ENCODE results near the gene MLLT3.
A peak's percentile ranks its signal among the peaks of the same experiment; 100 is the strongest.

The MLLT3 gene

DNA sequence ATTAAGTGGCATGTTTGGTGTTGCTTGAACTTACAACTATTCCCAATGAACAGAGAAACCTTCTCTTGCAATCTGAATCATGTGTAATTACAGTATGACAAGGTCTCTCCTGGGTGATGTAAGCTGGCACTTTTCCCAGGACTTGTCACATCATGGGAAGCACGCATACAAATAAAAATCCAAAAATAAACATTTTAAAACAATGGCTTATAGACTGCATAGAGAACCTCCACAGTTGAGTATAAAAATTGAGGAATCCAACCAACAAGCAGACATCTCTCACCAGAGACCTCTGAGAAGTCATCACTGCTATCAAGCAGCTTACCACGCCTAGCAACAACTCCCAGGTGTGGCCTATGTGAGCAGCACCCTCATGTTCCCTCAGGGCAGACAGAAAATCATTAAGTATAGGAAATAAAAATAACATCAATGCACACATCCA is 3.9 kb downstream of the MLLT3 start:
- Histone ChIP-seq H3K27me3 (ENCODE audit: control insufficient read depth in 2 of 2, insufficient read depth in 2 of 2, low read length in 2 of 2) (no peaks in the 10 kb centered on the region), H3K4me3 (ENCODE audit: low read length in 2 of 2) (no peak overlapping the region), H3K27ac (ENCODE audit: low read depth in 2 of 2, low read length in 2 of 2) (peak overlapping the region in 1 of 2 donors; percentile 24), H3K36me3 (ENCODE audit: control insufficient read depth in 2 of 2, insufficient read depth in 2 of 2, low read length in 2 of 2) (no peaks in the 10 kb centered on the region), H3K9ac (ENCODE audit: low read depth in 1 of 2, low read length in 2 of 2) (no peak overlapping the region), H3K9me3 (ENCODE audit: control insufficient read depth in 2 of 2, low read length in 2 of 2) (no peaks in the 10 kb centered on the region), H3K4me1 (ENCODE audit: control insufficient read depth in 2 of 2, insufficient read depth in 2 of 2, low read length in 2 of 2) (peaks cover 6 to 8% of the 10 kb centered on the region in 2 donors)

DNA sequence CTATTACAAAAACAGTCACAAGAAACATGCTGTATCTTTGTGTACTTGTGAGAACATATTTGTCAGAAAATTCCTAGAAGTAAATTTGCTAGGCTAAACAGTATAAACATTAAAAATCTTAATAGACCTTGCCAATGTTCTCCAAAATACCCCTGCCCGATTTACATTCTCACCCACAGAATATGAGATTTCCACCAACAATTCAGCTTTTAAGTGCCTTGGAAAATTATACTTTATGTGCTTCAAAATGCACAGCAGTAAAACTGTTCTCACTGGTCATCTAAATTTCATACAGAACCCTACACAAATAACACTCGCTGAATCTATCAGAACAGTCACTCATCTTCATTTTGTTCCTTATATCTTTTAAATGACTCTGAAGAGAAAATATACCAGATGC is 5.5 kb downstream of the MLLT3 start:
- no peak overlapping the region for H3K9ac ChIP-seq (ENCODE audit: low read depth in 1 of 2, low read length in 2 of 2)
- no peaks in the 10 kb centered on the region for H3K27me3 ChIP-seq (ENCODE audit: control insufficient read depth in 2 of 2, insufficient read depth in 2 of 2, low read length in 2 of 2)
- no peak overlapping the region for H3K27ac ChIP-seq (ENCODE audit: low read depth in 2 of 2, low read length in 2 of 2)
- no peaks in the 10 kb centered on the region for H3K9me3 ChIP-seq (ENCODE audit: control insufficient read depth in 2 of 2, low read length in 2 of 2)
- H3K4me3 ChIP-seq (ENCODE audit: low read length in 2 of 2) = no peak overlapping the region
- no peaks in the 10 kb centered on the region for H3K36me3 ChIP-seq (ENCODE audit: control insufficient read depth in 2 of 2, insufficient read depth in 2 of 2, low read length in 2 of 2)
- H3K4me1 ChIP-seq (ENCODE audit: control insufficient read depth in 2 of 2, insufficient read depth in 2 of 2, low read length in 2 of 2) = peaks cover 10 to 13% of the 10 kb centered on the region in 2 donors

DNA sequence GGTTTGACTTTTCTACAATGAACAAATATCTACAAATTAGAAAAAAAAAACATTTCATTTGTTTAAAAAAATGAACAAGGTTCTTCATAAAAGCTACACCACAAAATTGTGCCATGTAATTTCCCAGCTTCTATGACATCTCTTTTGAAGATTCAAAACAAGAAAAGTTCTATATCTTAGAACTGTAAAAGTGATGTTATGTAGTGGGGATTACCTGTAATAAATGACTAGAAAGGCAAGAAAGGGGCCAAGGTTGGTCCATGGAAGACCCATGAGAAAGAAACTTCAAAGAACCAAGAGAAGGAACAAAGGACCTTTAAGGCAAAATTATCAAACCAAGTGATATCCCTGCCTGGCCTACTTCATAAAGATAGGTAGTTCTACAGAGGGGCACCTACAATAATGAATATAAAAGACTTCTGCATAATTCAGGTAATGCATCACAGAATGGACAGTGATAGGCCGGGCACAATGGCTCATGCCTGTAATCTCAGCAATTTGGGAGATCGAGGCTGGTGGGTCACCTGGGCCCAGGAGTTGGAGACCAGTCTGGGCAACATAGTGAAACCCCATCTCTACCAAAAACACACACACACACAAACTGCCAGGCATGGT is 7.6 kb downstream of the MLLT3 start:
- H3K9me3 ChIP-seq (ENCODE audit: control insufficient read depth in 2 of 2, low read length in 2 of 2) = no peaks in the 10 kb centered on the region
- no peak overlapping the region for H3K9ac ChIP-seq (ENCODE audit: low read depth in 1 of 2, low read length in 2 of 2)
- H3K4me1 ChIP-seq (ENCODE audit: control insufficient read depth in 2 of 2, insufficient read depth in 2 of 2, low read length in 2 of 2) = peaks cover 13 to 14% of the 10 kb centered on the region in 2 donors
- H3K36me3 ChIP-seq (ENCODE audit: control insufficient read depth in 2 of 2, insufficient read depth in 2 of 2, low read length in 2 of 2) = no peaks in the 10 kb centered on the region
- H3K27me3 ChIP-seq (ENCODE audit: control insufficient read depth in 2 of 2, insufficient read depth in 2 of 2, low read length in 2 of 2) = no peaks in the 10 kb centered on the region
- no peak overlapping the region for H3K27ac ChIP-seq (ENCODE audit: low read depth in 2 of 2, low read length in 2 of 2)
- H3K4me3 ChIP-seq (ENCODE audit: low read length in 2 of 2) = no peak overlapping the region

DNA sequence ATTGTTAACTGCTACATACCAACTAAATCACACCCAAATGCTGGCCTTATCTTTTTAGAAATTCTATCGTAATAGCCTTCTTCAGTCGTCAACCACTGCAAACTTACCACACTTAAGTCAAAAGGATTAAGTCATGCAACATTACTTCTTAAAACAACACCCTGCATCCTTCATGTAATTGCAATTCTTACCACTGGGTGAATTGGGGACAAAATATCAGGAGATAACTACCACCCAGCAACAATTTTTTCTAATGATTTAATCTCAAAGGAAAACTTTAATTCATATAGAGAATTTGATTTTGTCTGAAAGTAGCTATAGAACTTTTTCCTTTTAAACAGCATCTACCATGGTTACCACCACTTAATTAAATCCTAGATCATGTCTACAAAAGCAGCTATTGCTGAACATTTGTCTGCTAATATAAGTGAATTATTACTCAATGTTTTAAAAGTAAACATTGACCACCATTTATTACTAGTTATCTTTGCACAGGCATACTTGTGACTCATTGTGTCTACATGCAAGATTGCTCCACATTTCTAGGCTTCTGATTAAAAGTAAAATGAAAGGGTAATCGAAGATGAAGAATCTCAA is 10.5 kb downstream of the MLLT3 start:
- Histone ChIP-seq H3K9me3 (ENCODE audit: control insufficient read depth in 2 of 2, low read length in 2 of 2) (no peaks in the 10 kb centered on the region), H3K4me1 (ENCODE audit: control insufficient read depth in 2 of 2, insufficient read depth in 2 of 2, low read length in 2 of 2) (peaks cover 8 to 9% of the 10 kb centered on the region in 2 donors), H3K27ac (ENCODE audit: low read depth in 2 of 2, low read length in 2 of 2) (no peak overlapping the region), H3K9ac (ENCODE audit: low read depth in 1 of 2, low read length in 2 of 2) (no peak overlapping the region), H3K27me3 (ENCODE audit: control insufficient read depth in 2 of 2, insufficient read depth in 2 of 2, low read length in 2 of 2) (no peaks in the 10 kb centered on the region), H3K4me3 (ENCODE audit: low read length in 2 of 2) (no peak overlapping the region), H3K36me3 (ENCODE audit: control insufficient read depth in 2 of 2, insufficient read depth in 2 of 2, low read length in 2 of 2) (no peaks in the 10 kb centered on the region)

DNA sequence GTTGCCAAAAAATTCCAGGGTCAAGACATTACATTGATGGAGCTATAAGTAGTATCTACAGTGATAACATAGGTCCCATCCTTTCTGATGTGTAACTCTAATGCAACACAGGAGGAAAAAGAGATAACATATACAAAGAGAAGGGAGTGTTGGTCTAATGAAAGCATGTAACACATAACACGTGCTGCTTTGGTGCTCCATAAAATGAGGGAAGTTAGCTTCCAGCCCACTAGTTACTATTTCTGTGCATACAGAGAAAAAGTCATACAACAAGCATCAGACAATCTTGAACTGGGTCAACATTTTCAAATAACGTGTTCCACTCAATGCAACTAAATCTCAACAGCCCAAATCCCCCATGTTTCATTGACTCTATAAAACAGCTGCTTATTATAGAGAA is 11.7 kb downstream of the MLLT3 start:
- Histone ChIP-seq H3K36me3 (ENCODE audit: control insufficient read depth in 2 of 2, insufficient read depth in 2 of 2, low read length in 2 of 2) (no peaks in the 10 kb centered on the region), H3K9me3 (ENCODE audit: control insufficient read depth in 2 of 2, low read length in 2 of 2) (no peaks in the 10 kb centered on the region), H3K9ac (ENCODE audit: low read depth in 1 of 2, low read length in 2 of 2) (no peak overlapping the region), H3K27ac (ENCODE audit: low read depth in 2 of 2, low read length in 2 of 2) (no peak overlapping the region), H3K4me3 (ENCODE audit: low read length in 2 of 2) (no peak overlapping the region), H3K27me3 (ENCODE audit: control insufficient read depth in 2 of 2, insufficient read depth in 2 of 2, low read length in 2 of 2) (no peaks in the 10 kb centered on the region), H3K4me1 (ENCODE audit: control insufficient read depth in 2 of 2, insufficient read depth in 2 of 2, low read length in 2 of 2) (peaks cover 9 to 11% of the 10 kb centered on the region in 2 donors)

DNA sequence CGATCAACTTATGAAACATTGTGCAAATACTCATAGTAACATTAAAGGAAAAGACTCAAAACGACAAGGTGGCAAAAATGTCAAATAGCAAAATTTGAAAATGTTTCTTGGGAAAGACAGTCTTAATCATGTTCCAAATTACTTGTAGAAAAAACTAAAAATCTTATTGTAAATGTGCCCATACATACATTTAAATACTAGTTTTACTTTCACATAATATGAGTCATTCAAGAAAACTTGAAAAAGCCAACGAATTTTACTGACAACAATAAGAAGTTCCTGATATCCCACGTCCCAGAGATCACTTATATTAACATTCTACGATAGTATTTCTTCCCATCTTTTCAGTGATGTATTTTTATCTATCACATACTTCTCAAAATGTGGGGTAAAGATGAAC is 13.7 kb downstream of the MLLT3 start:
- Histone ChIP-seq H3K36me3 (ENCODE audit: control insufficient read depth in 2 of 2, insufficient read depth in 2 of 2, low read length in 2 of 2) (no peaks in the 10 kb centered on the region), H3K4me1 (ENCODE audit: control insufficient read depth in 2 of 2, insufficient read depth in 2 of 2, low read length in 2 of 2) (peaks cover 10 to 11% of the 10 kb centered on the region in 2 donors), H3K27ac (ENCODE audit: low read depth in 2 of 2, low read length in 2 of 2) (no peak overlapping the region), H3K4me3 (ENCODE audit: low read length in 2 of 2) (no peak overlapping the region), H3K9ac (ENCODE audit: low read depth in 1 of 2, low read length in 2 of 2) (no peak overlapping the region), H3K9me3 (ENCODE audit: control insufficient read depth in 2 of 2, low read length in 2 of 2) (no peaks in the 10 kb centered on the region), H3K27me3 (ENCODE audit: control insufficient read depth in 2 of 2, insufficient read depth in 2 of 2, low read length in 2 of 2) (no peaks in the 10 kb centered on the region)

DNA sequence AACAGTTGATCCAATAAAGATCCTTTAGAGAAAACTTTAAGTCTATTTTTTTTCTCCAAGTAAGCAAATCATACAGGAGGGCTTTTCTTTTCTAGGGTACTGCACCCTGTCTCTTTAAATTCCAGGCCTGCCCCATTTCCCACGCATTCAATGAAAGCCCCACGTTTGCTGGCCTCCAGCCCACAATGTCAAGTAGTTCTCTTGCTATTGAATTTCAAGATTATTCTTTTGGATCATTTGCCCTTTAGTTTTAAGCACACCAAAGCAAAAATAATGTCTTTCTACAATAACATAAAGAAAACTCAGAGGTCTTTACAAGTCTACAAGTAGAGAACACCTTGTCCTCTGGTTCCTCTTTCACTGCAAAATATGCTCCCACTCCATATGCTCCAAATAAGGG is 15.6 kb downstream of the MLLT3 start:
- Histone ChIP-seq H3K36me3 (ENCODE audit: control insufficient read depth in 2 of 2, insufficient read depth in 2 of 2, low read length in 2 of 2) (no peaks in the 10 kb centered on the region), H3K9me3 (ENCODE audit: control insufficient read depth in 2 of 2, low read length in 2 of 2) (no peaks in the 10 kb centered on the region), H3K4me1 (ENCODE audit: control insufficient read depth in 2 of 2, insufficient read depth in 2 of 2, low read length in 2 of 2) (peaks cover 10 to 18% of the 10 kb centered on the region in 2 donors), H3K4me3 (ENCODE audit: low read length in 2 of 2) (no peak overlapping the region), H3K27ac (ENCODE audit: low read depth in 2 of 2, low read length in 2 of 2) (no peak overlapping the region), H3K27me3 (ENCODE audit: control insufficient read depth in 2 of 2, insufficient read depth in 2 of 2, low read length in 2 of 2) (no peaks in the 10 kb centered on the region), H3K9ac (ENCODE audit: low read depth in 1 of 2, low read length in 2 of 2) (no peak overlapping the region)

DNA sequence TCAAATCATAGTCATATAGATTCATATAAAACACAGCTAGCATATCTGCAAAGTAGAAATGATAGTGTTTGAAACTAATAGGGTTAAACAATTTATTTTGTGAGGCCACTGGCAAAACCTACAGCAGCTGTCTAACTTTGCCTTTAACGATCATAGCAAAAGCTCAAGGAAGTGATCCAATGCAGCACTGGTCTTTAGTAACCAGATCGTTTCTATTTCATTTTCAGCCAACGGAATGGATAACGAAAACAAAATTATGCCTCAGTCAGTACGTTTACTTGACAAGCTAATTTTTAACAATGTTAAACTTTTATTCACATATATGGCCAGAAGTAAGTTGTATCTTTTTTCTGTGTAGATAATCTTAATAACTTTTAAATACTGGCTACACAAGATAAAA is 17.7 kb downstream of the MLLT3 start:
- Histone ChIP-seq H3K9me3 (ENCODE audit: control insufficient read depth in 2 of 2, low read length in 2 of 2) (no peaks in the 10 kb centered on the region), H3K27me3 (ENCODE audit: control insufficient read depth in 2 of 2, insufficient read depth in 2 of 2, low read length in 2 of 2) (no peaks in the 10 kb centered on the region), H3K27ac (ENCODE audit: low read depth in 2 of 2, low read length in 2 of 2) (peak overlapping the region in 1 of 2 donors; percentile 26), H3K4me1 (ENCODE audit: control insufficient read depth in 2 of 2, insufficient read depth in 2 of 2, low read length in 2 of 2) (peaks cover 10 to 16% of the 10 kb centered on the region in 2 donors), H3K4me3 (ENCODE audit: low read length in 2 of 2) (peak overlapping the region; percentile 19 to 41), H3K36me3 (ENCODE audit: control insufficient read depth in 2 of 2, insufficient read depth in 2 of 2, low read length in 2 of 2) (no peaks in the 10 kb centered on the region), H3K9ac (ENCODE audit: low read depth in 1 of 2, low read length in 2 of 2) (peak overlapping the region in 1 of 2 donors; percentile 45)

DNA sequence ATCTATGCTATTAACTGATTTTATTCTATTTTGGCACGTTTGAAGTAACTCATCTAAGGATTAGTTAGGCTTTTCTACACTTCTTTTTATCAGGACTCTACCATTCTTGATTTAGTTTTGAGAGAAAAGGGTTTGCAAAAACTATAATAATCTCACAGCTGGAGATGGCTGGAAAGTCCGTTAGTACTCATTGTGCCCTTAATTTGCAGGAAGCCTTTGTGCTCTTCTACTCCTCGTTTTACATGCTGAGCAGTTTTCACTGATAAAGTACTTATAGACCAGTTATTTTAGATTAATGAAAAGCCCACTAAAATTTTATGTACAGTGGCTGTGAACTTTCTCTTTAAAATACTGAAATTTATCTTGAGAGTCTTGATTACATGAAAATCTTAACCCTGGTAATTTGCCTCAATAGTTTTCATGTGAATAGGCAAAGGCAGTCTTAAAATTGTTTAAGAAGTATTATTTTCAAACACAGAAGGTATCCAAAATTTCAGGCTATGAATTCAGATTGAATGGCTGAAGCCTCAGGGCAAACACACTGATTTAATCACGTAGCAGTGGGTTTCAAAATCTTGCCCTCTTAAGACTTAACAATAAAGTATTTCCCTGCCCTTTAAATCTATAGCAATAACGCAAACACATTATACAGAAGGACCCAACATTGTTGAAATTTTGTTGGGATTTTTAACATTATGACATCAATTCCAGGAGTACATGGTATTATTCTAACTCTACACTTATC is 18.6 kb downstream of the MLLT3 start:
- Histone ChIP-seq H3K36me3 (ENCODE audit: control insufficient read depth in 2 of 2, insufficient read depth in 2 of 2, low read length in 2 of 2) (no peaks in the 10 kb centered on the region), H3K4me1 (ENCODE audit: control insufficient read depth in 2 of 2, insufficient read depth in 2 of 2, low read length in 2 of 2) (peaks cover 8 to 16% of the 10 kb centered on the region in 2 donors), H3K27ac (ENCODE audit: low read depth in 2 of 2, low read length in 2 of 2) (no peak overlapping the region), H3K27me3 (ENCODE audit: control insufficient read depth in 2 of 2, insufficient read depth in 2 of 2, low read length in 2 of 2) (no peaks in the 10 kb centered on the region), H3K9ac (ENCODE audit: low read depth in 1 of 2, low read length in 2 of 2) (no peak overlapping the region), H3K4me3 (ENCODE audit: low read length in 2 of 2) (no peak overlapping the region), H3K9me3 (ENCODE audit: control insufficient read depth in 2 of 2, low read length in 2 of 2) (no peaks in the 10 kb centered on the region)

DNA sequence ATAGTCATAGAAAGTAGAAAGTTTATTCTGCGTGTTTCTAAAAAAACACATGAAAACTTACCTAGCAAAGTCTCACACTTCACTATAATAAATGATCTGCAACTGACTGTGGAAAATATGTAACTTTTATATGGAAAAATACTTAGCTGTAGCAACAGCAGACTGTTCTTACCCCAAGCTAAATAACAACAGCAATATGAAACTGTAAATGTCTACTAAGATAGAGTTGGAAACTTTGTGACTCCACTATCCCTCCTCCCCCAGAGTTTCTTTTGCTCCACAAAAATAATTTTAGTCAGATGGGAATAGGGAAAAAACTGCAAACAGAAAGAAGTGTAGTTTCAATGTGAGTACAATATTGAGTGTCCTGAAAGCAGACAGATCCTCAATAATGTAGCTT is 21.0 kb downstream of the MLLT3 start:
- H3K4me1 ChIP-seq (ENCODE audit: control insufficient read depth in 2 of 2, insufficient read depth in 2 of 2, low read length in 2 of 2) = peaks cover 8 to 12% of the 10 kb centered on the region in 2 donors
- no peaks in the 10 kb centered on the region for H3K9me3 ChIP-seq (ENCODE audit: control insufficient read depth in 2 of 2, low read length in 2 of 2)
- H3K4me3 ChIP-seq (ENCODE audit: low read length in 2 of 2) = no peak overlapping the region
- no peak overlapping the region for H3K27ac ChIP-seq (ENCODE audit: low read depth in 2 of 2, low read length in 2 of 2)
- no peaks in the 10 kb centered on the region for H3K36me3 ChIP-seq (ENCODE audit: control insufficient read depth in 2 of 2, insufficient read depth in 2 of 2, low read length in 2 of 2)
- no peak overlapping the region for H3K9ac ChIP-seq (ENCODE audit: low read depth in 1 of 2, low read length in 2 of 2)
- H3K27me3 ChIP-seq (ENCODE audit: control insufficient read depth in 2 of 2, insufficient read depth in 2 of 2, low read length in 2 of 2) = no peaks in the 10 kb centered on the region

Data from mucosa of rectum (tissue), 2 donors.